K562 (cell line): ENCODE data around the gene DAP. TPM values are rescaled to one million over a fixed set of nuclear protein-coding genes. Genes with fewer than 3 reads are reported as not detected.

Source experiments
- ATAC-seq: fragments of 200-7000 bp; cut with Tn5 transposase; 3 replicates; pipeline ENCODE4 v1.9.1; 2020; ENCODE audit warnings: moderate library complexity
- BruUV-seq: library from RNA; stranded (reverse); fragments of 400-500 nt; replicated peaks from 2 replicates; lab custom pipeline; 2021; lab: Mats Ljungman, UMichigan
- CTCF ChIA-PET: fragments of 300-600 bp; formaldehyde crosslinking; extraction: SDS; loops from one replicate; lab custom pipeline; 2021; ENCODE audit warnings: low intra/inter-chr PET ratio; lab: Yijun Ruan, JAX
- POLR2A ChIA-PET: fragments of 300-600, 350-650 bp; sonication (Branson Sonifier 250); formaldehyde crosslinking; extraction: SDS; loops from one replicate; lab custom pipeline; 2021; ENCODE audit warnings: antibody characterized with exemption, inconsistent platforms; lab: Yijun Ruan, JAX
- DNase-seq, 4 experiments: peaks; one replicate each; pipeline versions ENCODE4 v3.0.0 to v3.0.0-alpha.2; 2011 to 2018; ENCODE audit warnings: low spot score in 3 of 4, mixed read lengths in 3 of 4; ENCODE audit errors: extremely low read depth in 1 of 4
- FAIRE-seq: peaks from 2 replicates; lab custom pipeline; 2011; peaks lifted over from hg19 to GRCh38; lab: Jason Lieb, UNC
- H2AFZ ChIP-seq: 2 replicates; pipeline ENCODE4 v1.6.0; 2011; ENCODE audit warnings: low read depth, low read length, control low read depth, inconsistent platforms
- H3K27ac ChIP-seq: fragments of 200-600 bp; 3 replicates; pipeline ENCODE4 v1.8.0; 2011; ENCODE audit warnings: low read depth, mild to moderate bottlenecking, control low read depth, inconsistent platforms, low read length, moderate library complexity, mixed read lengths; ENCODE audit errors: extremely low read depth
- H3K27me3 ChIP-seq, 2 experiments: fragments of 300-600 bp in 1 of 2; 2 replicates in 1 of 2; 3 replicates in 1 of 2; pipeline versions ENCODE4 v1.6.0 to v1.8.0; 2011; ENCODE audit warnings: inconsistent platforms in 2 of 2, low read length in 2 of 2, mild to moderate bottlenecking in 1 of 2, mixed read lengths in 1 of 2, moderate library complexity in 1 of 2; ENCODE audit not compliant: control insufficient read depth in 2 of 2, insufficient read depth in 2 of 2
- H3K36me3 ChIP-seq: fragments of 300-600 bp; 3 replicates; pipeline ENCODE4 v1.8.0; 2011; ENCODE audit warnings: mild to moderate bottlenecking, low read length, inconsistent platforms; ENCODE audit not compliant: control insufficient read depth, insufficient read depth
- H3K4me1 ChIP-seq, 2 experiments: fragments of 200-600 bp in 1 of 2; replicated peaks in 1 of 2; 2 replicates in 1 of 2; 3 replicates in 1 of 2; pipeline versions ENCODE4 v1.5.1 to v1.8.0; 2011; ENCODE audit warnings: inconsistent platforms in 2 of 2, low read length in 2 of 2, mild to moderate bottlenecking in 1 of 2, mixed read lengths in 1 of 2, moderate library complexity in 1 of 2; ENCODE audit not compliant: control insufficient read depth in 2 of 2, insufficient read depth in 2 of 2
- H3K4me2 ChIP-seq: 2 replicates; pipeline ENCODE4 v1.6.1; 2011; ENCODE audit warnings: low read length, control low read depth, inconsistent platforms, mixed read lengths; ENCODE audit not compliant: insufficient read depth
- H3K4me3 ChIP-seq: fragments of 200-600 bp; sonication (generic), shearing (Covaris generic); 2 replicates; pipeline ENCODE4 v1.5.1; 2016; ENCODE audit warnings: control low read depth, inconsistent platforms
- H3K79me2 ChIP-seq: fragments of 200-600 bp; 3 replicates; pipeline ENCODE4 v1.8.0; 2011; ENCODE audit warnings: low read length, inconsistent platforms; ENCODE audit not compliant: control insufficient read depth, insufficient read depth
- H3K9ac ChIP-seq, 2 experiments: 2 replicates each; pipeline versions ENCODE4 v1.6.0 to v1.6.1; 2011; ENCODE audit warnings: low read depth in 2 of 2, low read length in 2 of 2, control low read depth in 1 of 2, inconsistent platforms in 1 of 2, mild to moderate bottlenecking in 1 of 2, mixed read lengths in 1 of 2; ENCODE audit not compliant: insufficient read depth in 1 of 2
- H3K9me1 ChIP-seq: one replicate; pipeline ENCODE4 v1.6.0; 2011; ENCODE audit warnings: inconsistent platforms, mild to moderate bottlenecking, low read length, moderate library complexity; ENCODE audit not compliant: control insufficient read depth, insufficient read depth
- H3K9me3 ChIP-seq: replicated peaks from 2 replicates; pipeline ENCODE4 v1.5.1; 2011; ENCODE audit warnings: low read depth, low read length, inconsistent platforms; ENCODE audit not compliant: control insufficient read depth, insufficient read depth
- H4K20me1 ChIP-seq: replicated peaks from 2 replicates; pipeline ENCODE4 v1.6.1; 2011; ENCODE audit warnings: low read length, inconsistent platforms, mixed read lengths; ENCODE audit not compliant: control insufficient read depth, insufficient read depth
- AFF4 ChIP-seq: sonication (generic); formaldehyde crosslinking; IDR thresholded peaks from 2 replicates; pipeline ENCODE4 v1.8.0; 2023; ENCODE audit warnings: mild to moderate bottlenecking, missing genetic modification reagents
- C11orf30 ChIP-seq: fragments of 450-650 bp; IDR thresholded peaks from 2 replicates; pipeline ENCODE4 v1.6.1; 2016; ENCODE audit warnings: low read depth, mild to moderate bottlenecking
- HNRNPLL ChIP-seq: fragments of 200-400 bp; formaldehyde crosslinking; IDR thresholded peaks from 2 replicates; pipeline ENCODE4 v1.6.1; 2017; ENCODE audit warnings: low read length, low read depth, mild to moderate bottlenecking; ENCODE audit not compliant: poor library complexity, severe bottlenecking
- MAFG ChIP-seq: fragments of 450-650 bp; conservative IDR thresholded peaks from 2 replicates; pipeline ENCODE4 v1.6.1; 2016; ENCODE audit warnings: missing genetic modification characterization, missing compliant biosample characterization
- NFE2 ChIP-seq: IDR thresholded peaks from 2 replicates; pipeline ENCODE4 v1.6.1; 2014; ENCODE audit warnings: antibody characterized with exemption, low read depth
- NFE2L1 ChIP-seq: fragments of 450-650 bp; IDR thresholded peaks from 2 replicates; pipeline ENCODE4 v1.6.1; 2016; ENCODE audit warnings: missing genetic modification characterization, low read depth, mild to moderate bottlenecking, missing compliant biosample characterization, moderate library complexity, borderline replicate concordance
- ZNF280A ChIP-seq: fragments of 450-650 bp; IDR thresholded peaks from 2 replicates; pipeline ENCODE4 v1.6.1; 2018; ENCODE audit warnings: mild to moderate bottlenecking, low read depth; ENCODE audit not compliant: partially characterized antibody
- ZNF316 ChIP-seq: fragments of 450-650 bp; IDR thresholded peaks from 2 replicates; pipeline ENCODE4 v1.6.1; 2016
- WGBS: fragments of 100-300 bp; shearing (Covaris generic); methylation state at CpG from one replicate; pipeline ENCODE4 v1.1.6; 2016; ENCODE audit warnings: low coverage, mixed read lengths; ENCODE audit not compliant: insufficient coverage; ENCODE audit errors: missing lambda C conversion rate; 5-methylcytosine and 5-hydroxymethylcytosine counted together
- in situ Hi-C: fragments of 300-500 bp; cut with MboI; formaldehyde crosslinking; loops from 4 replicates; pipeline ENCODE4 v1.15.0; 2018; ENCODE audit warnings: inconsistent platforms, mixed read lengths
- intact Hi-C: fragments of 100-400 bp; cut with micrococcal nuclease; formaldehyde crosslinking; loops from 2 replicates; pipeline ENCODE4 v1.14.2; 2022
- polyA plus RNA-seq, 8 experiments: library from polyadenylated mRNA; depleted of rRNA in 4 of 8; stranded (reverse) in 5 of 8; unstranded in 3 of 8; fragments of >200 nt; fragmentation: Nextera tagmentation in 2 of 8; fragmentation: Illumina TruSeq in 1 of 8; extraction: Ambion mirVana in 2 of 8; extraction: Trizol in 1 of 8; gene quantifications; 2 replicates each; pipeline versions ENCODE4 v1.2.1 to v1.2.3, GENCODE V29; 2011 to 2014; ENCODE audit warnings: inconsistent platforms in 1 of 8, missing spikeins in 1 of 8
- total RNA-seq, 7 experiments: library from RNA; depleted of rRNA in 6 of 7; stranded (reverse); fragments of >200 nt in 6 of 7; fragmentation: Illumina TruSeq in 2 of 7; extraction: Trizol in 2 of 7; gene quantifications; 2 replicates each; pipeline versions ENCODE4 v1.2.1 to v1.2.3, GENCODE V29; 2011 to 2021; ENCODE audit warnings: low replicate concordance in 1 of 7

Gene DAP
- total and polyA plus RNA-seq, 9 of the 15 experiments (the other 6 are each of a cell fraction or from before 2014, with no cell fraction given) = 14.1 to 151 (median 34.5) TPM

- Histone ChIP-seq H3K9ac (no peak overlapping the region; a peak in 1 of 4 replicates), H3K79me2 (peaks cover 46% of the 10 kb centered on the region), H2AFZ (no peak overlapping the region), H3K9me3 (no peaks in the 10 kb centered on the region), H3K4me3 (no peak overlapping the region), H4K20me1 (peaks cover 15% of the 10 kb centered on the region), H3K9me1 (peaks cover 14% of the 10 kb centered on the region), H3K27me3 (no peaks in the 10 kb centered on the region), H3K4me2 (no peak overlapping the region), H3K27ac (peak overlapping the region; percentile 1; the same call in 1 of the 3 replicates), H3K36me3 (peaks cover 69% of the 10 kb centered on the region), H3K4me1 (peaks cover 27 to 32% of the 10 kb centered on the region in 2 experiments; a peak in 4 of 5 replicates)
- in situ Hi-C loops (no loop called here), intact Hi-C loops (no loop called here)
- TF ChIP-seq C11orf30 (peak; percentile 43; the same call in 1 of the 2 replicates), ZNF316 (peak; percentile 61), ZNF280A (no peak), HNRNPLL (no peak), NFE2 (peak; percentile 65; the same call in 1 of the 2 replicates), AFF4 (CRISPR knock-in tag) (no peak), MAFG (tag) (peak; percentile 59), NFE2L1 (tag) (0 out of 2 replicates have a peak, but pooled peaks have one; percentile 16)
- ChIA-PET POLR2A (interaction anchor here (2.4 kb wide), 1 partner anchor 8 kb away, joined by 12 read pairs; no protein-coding TSS in a partner anchor), CTCF (no interaction called here)
- no TSS peak for BruUV-seq
- ATAC-seq (peak; percentile 34), FAIRE-seq (no peak), DNase-seq (peak in 1 of 4 experiments; percentile 31)
- WGBS = 66% methylated on average over 6 of the region's 6 CpGs
These were observed 49.5 kb downstream of the DAP start for GRCh38 chr5:10711562-10711961.
